ENCODE results near the gene CNTLN. TPM values are rescaled to one million over a fixed set of nuclear protein-coding genes. Genes with fewer than 3 reads are reported as not detected.

The CNTLN gene
- 3.5 to 6.7 TPM (median 5.5 TPM) in 5 replicates for total RNA-seq (2022; extraction: Qiagen RNA extraction; ENCODE audit: low read depth)

DNA sequence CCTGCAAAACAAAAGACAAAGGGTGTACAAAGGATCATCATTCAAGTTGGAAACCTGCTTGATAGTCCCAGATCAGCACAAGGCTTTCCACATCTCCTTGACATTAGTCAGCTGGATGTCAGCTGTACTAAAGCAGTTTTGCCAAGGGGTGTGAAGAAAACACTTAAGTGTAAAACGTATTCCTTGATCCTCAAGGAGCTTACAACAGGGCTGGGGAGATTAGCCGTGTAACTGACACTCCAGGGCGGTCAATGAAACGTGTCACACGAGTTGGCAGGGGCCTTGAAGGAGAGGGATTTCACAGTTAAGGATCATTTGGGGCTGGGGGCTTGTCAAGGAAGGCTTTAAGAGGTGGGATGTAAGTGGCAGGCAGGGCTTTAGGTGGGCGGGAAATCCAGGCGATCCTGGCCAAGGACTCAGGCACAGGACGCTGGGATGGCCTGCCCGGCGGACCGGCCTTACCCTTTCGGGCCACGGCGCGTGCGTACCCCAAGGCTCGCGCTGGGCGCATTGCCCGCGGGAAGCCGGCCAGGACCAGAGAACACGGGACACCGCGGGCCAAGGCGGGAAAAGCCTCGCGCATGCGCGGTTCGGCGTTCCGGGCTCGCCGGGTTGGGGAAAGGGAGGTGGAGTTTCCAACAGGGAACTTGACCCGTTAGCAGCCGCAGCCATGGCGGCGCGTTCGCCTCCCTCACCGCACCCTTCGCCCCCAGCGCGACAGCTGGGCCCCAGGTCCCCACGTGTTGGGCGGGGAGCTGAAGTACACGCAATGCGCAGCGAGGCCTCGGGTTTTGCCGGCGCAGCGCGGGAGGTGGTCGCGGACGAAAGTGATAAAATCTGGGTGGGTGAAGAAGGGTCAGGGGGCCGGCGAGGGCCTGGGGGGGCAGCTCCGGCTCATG, at the start of gene CNTLN:
CNTLN (plus strand) TSS at position 645 of the 899 bp plus-strand sequence; CDS start at position 671, 26 bp downstream.

Measured in A549 treated with ZK216348 at 1 μM for 4 hours (cell line).